Tibial artery (tissue), 4 donors: ENCODE data around the gene GHR.

Source experiments
- DNase-seq, 2 donors: peaks; one replicate each; pipeline ENCODE4 v3.0.0-alpha.2; 2019
- H3K27ac ChIP-seq, 2 donors: fragments of 200-600 bp; sonication (generic) in 1 of 2; 1 replicate in 1 of 2; 2 replicates in 1 of 2; pipeline ENCODE4 v1.5.1; 2018 to 2019; ENCODE audit warnings: mild to moderate bottlenecking in 1 of 2
- H3K27me3 ChIP-seq, 2 donors: fragments of 200-600 bp; sonication (generic) in 1 of 2; one replicate each; pipeline versions ENCODE4 v1.5.1 to v1.6.0; 2016 to 2019
- H3K36me3 ChIP-seq, 3 donors: fragments of 200-600 bp; sonication (generic) in 2 of 3; one replicate each; pipeline ENCODE4 v1.5.1; 2016 to 2019; ENCODE audit warnings: mild to moderate bottlenecking in 2 of 3
- H3K4me1 ChIP-seq, 4 donors: fragments of 200-600 bp; sonication (generic) in 2 of 4; 1 replicate in 3 of 4; 2 replicates in 1 of 4; pipeline ENCODE4 v1.5.1; 2016 to 2019
- H3K4me3 ChIP-seq, 2 donors: fragments of 200-600 bp; sonication (generic) in 1 of 2; 1 replicate in 1 of 2; 2 replicates in 1 of 2; pipeline ENCODE4 v1.5.1; 2018 to 2019; ENCODE audit warnings: mild to moderate bottlenecking in 2 of 2
- H3K9me3 ChIP-seq, 3 donors: fragments of 200-600 bp; sonication (generic) in 1 of 3; one replicate each; pipeline ENCODE4 v1.5.1; 2016 to 2019
- CTCF ChIP-seq, 2 experiments: fragments of 200-600 bp in 1 of 2; fragments of 450-650 bp in 1 of 2; IDR thresholded peaks; one replicate each; pipeline ENCODE4 v1.5.1; 2017 to 2019; ENCODE audit warnings: antibody characterized with exemption in 2 of 2, mild to moderate bottlenecking in 1 of 2, moderate library complexity in 1 of 2
- intact Hi-C: fragments of 100-400 bp; cut with DNase I; formaldehyde crosslinking; loops from one replicate; pipeline ENCODE4 v1.15.0; 2023; ENCODE audit warnings: low total_unique reads

Gene GHR

DNA sequence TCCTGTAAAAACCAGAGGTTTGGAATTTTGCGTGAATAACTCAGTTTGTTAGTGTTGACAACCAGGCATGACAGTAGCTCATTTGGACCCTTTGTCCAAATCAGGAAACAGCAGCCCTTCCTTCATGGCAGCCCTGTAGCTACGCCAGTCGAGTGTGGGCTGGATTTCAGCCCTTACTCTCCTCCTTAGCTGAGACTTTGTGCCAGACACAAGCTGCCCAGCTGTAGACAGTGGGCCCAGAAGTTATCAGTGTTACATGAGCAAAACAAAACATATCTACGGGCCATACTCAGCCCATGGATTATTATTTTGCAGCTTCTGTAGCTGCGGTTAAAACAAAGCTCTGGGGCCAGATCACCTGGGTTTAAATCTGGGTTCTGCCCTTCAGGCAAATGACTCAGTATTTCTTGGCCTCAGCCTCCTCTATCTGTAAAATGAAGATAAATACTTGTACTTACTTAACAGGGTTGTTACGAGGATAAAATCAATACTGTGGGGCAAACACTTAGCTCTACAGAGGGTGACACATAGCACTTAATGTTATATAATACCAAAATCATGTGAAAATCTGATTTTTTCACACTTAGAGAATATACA lies 76.9 kb downstream of the GHR start:
- no peak overlapping the region for H3K4me3 ChIP-seq
- no peak for DNase-seq
- intact Hi-C loops, result no loop called here
- no peaks in the 10 kb centered on the region for H3K27me3 ChIP-seq
- no peaks in the 10 kb centered on the region for H3K36me3 ChIP-seq
- no peak for TF ChIP-seq CTCF (IDR thresholded peaks at IDR 0.05)
- H3K27ac ChIP-seq, result no peak overlapping the region
- no peaks in the 10 kb centered on the region for H3K9me3 ChIP-seq
- peaks cover 0 to 9% (median 3%) of the 10 kb centered on the region in 4 donors for H3K4me1 ChIP-seq

GRCh38 chr5:42502613-42503470 lies 79.6 kb downstream of the GHR start:
- no peak overlapping the region for H3K4me3 ChIP-seq
- TF ChIP-seq CTCF (IDR thresholded peaks at IDR 0.05), result no peak
- no peak overlapping the region for H3K27ac ChIP-seq
- no peak for DNase-seq
- intact Hi-C loops, result no loop called here
- H3K27me3 ChIP-seq, result no peaks in the 10 kb centered on the region
- H3K4me1 ChIP-seq, result peaks cover 0 to 16% (median 5%) of the 10 kb centered on the region in 4 donors
- H3K36me3 ChIP-seq, result no peaks in the 10 kb centered on the region
- H3K9me3 ChIP-seq, result no peaks in the 10 kb centered on the region

DNA sequence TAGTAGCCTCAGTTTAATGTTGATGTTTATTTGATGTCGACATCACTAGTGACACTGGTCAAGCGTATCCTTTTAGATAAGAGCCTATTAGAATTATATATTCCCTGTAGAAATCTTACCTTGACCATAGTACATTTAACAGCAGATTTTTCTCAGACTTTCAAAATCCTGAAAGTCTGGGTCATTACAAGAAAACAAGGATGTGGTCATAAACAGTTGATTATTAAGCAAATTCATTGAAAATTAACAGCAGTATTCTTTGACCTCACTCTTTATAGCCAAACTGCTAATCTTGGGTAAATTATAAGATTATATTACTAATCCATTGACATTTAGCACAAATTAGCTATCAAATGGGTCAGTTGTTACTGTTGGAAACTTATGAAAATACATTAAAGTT lies 83.4 kb downstream of the GHR start:
- Histone ChIP-seq H3K27ac (no peak overlapping the region), H3K9me3 (no peaks in the 10 kb centered on the region)
- intact Hi-C loops, result no loop called here

DNA sequence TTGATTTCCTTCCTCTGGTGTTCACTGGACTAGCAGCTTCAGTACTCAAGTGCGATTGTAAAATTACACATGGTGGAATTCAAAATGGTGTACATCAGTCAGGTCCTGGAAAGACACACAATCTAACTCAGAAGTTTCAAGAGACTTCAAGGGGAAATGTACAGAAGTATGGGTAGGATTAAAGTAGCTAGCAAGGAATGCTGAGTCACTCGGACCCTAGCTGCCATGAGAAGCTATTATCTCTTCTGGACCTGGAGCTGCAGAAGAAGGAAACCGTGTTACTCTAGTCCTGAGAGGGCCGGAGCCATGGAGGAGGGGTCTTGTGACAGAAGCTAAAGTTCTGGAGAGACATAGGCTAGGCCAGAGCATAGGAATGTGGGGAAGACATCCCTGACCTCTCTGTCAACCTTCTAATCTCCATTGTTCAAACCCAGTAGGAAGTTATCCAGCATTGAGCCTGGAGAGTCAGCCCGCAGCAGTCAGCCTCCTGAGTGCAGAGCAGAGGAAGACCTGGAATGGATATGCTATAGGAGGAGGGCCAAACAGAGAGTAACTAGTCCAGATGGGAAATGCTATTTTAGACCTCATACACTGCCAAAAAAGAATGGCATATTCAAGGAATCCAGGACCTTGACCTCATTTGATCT lies 84.3 kb downstream of the GHR start:
- H3K36me3 ChIP-seq, result no peaks in the 10 kb centered on the region
- no peaks in the 10 kb centered on the region for H3K9me3 ChIP-seq
- peaks cover 0 to 9% (median 4%) of the 10 kb centered on the region in 4 donors for H3K4me1 ChIP-seq
- intact Hi-C loops, result no loop called here
- no peak for DNase-seq
- TF ChIP-seq CTCF (IDR thresholded peaks at IDR 0.05), result no peak
- H3K4me3 ChIP-seq, result no peak overlapping the region
- no peaks in the 10 kb centered on the region for H3K27me3 ChIP-seq
- no peak overlapping the region for H3K27ac ChIP-seq

More for the DNA sequence above, 83.4 kb downstream of the GHR start:
- Histone ChIP-seq H3K36me3 (no peaks in the 10 kb centered on the region), H3K27me3 (no peaks in the 10 kb centered on the region), H3K4me3 (no peak overlapping the region), H3K4me1 (peaks cover 0 to 9% (median 4%) of the 10 kb centered on the region in 4 donors)
- DNase-seq, result no peak
- TF ChIP-seq CTCF (IDR thresholded peaks at IDR 0.05), result no peak

DNA sequence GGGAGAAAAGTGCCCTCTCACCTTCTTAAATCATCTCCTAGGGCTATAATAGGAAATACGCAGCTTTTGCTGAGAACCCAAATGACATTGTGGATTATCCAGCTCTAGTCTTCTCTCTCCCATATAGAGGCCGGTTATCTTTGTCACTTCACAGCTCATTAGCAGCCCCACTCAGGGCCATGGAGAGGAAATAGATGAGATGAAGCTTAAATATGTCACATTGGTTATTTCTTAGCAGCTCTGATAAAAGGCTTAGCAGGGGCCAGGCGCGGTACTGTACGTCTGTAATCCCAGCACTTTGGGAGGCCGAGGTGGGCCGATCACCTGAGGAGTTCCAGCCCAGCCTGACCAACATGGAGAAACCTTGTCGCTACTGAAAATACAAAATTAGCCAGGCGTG lies 90.0 kb downstream of the GHR start:
- no peaks in the 10 kb centered on the region for H3K27me3 ChIP-seq
- DNase-seq, result no peak
- no peaks in the 10 kb centered on the region for H3K9me3 ChIP-seq
- intact Hi-C loops, result no loop called here
- peaks cover 0 to 14% (median under 1%) of the 10 kb centered on the region in 4 donors for H3K4me1 ChIP-seq
- H3K36me3 ChIP-seq, result no peaks in the 10 kb centered on the region
- TF ChIP-seq CTCF (IDR thresholded peaks at IDR 0.05), result no peak
- no peak overlapping the region for H3K27ac ChIP-seq
- no peak overlapping the region for H3K4me3 ChIP-seq
